ENCODE measurements around the gene TLCD2. TPM values are rescaled to one million over a fixed set of nuclear protein-coding genes. Genes with fewer than 3 reads are reported as not detected.
"Not testable (repeated sequence)": the region's sequence is repeated elsewhere in the genome, so short reads cannot be mapped to it uniquely, and the experiment has no call there.

TLCD2 gene
- total RNA-seq, 6 experiments from 2014 or later, result 2.5 to 17.7 (median 3.7) TPM

DNA sequence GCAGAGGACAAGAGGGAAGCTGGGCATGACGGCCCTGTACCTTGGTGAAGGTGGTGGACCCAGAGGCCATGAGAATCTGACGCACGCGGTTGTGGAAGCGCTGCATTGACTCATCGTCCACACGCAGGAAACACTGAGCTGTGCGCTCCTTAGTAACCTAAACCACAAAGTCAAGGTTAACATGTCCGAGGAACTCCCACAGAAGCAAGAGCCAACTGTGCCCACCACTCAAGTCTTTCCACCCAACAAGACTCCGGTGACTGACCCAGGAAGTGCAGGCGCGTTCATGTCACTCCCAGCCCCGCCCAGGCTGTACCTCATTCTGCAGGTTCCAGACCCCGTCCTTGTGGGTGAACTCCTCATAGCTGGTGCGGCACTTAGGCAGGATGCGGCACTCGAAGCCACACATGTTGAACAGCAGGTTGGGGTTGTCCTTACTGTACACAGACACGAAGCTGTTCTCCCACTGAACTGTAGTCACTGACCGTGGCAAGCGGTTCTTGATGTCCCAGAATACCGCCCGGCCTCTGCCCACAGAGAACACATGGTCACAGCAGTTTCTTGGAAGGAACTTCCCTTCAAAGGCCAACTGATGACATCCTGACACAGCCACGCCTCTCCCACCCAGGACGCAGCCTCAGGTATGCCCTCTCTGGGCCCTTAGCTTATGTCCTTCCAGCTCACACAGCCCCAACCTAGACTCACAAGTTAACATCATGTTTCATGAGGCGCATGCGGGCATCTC, 37.0 kb downstream of the TLCD2 start:
- H3K4me1 ChIP-seq, result no peaks in the 10 kb centered on the region
- no peaks in the 10 kb centered on the region for H3K27me3 ChIP-seq
- 100% methylated on average over 3 of the region's 26 CpGs for WGBS (ENCODE audit: insufficient coverage, low coverage, low lambda C conversion rate, missing lambda C conversion rate)
- no peak for DNase-seq
- no peaks in the 10 kb centered on the region for H3K9me3 ChIP-seq
- TF ChIP-seq CTCF (IDR thresholded peaks at IDR 0.05) (no peak), POLR2A (IDR thresholded peaks at IDR 0.05) (no peak)
- intact Hi-C loops (cut with DNase I), result loop anchor here in 1 of 2 donors (10.0 kb wide), 1 partner anchor 192 kb away; no protein-coding TSS in a partner anchor
- H3K36me3 ChIP-seq, result peaks cover 22 to 96% (median 71%) of the 10 kb centered on the region in 4 donors
- no peak overlapping the region for H3K4me3 ChIP-seq
- no peak for ATAC-seq
- no peak overlapping the region for H3K27ac ChIP-seq

- H3K9me3 ChIP-seq, H3K27me3 ChIP-seq, H3K27ac ChIP-seq, H3K4me1 ChIP-seq, H3K4me3 ChIP-seq, ATAC-seq: not testable (repeated sequence)
- WGBS (ENCODE audit: insufficient coverage, low coverage, low lambda C conversion rate, missing lambda C conversion rate), result 83% methylated on average over 3 of the region's 5 CpGs
- intact Hi-C loops (cut with DNase I), result loop anchor here in 1 of 2 donors (10.0 kb wide), 1 partner anchor 111 kb away; no protein-coding TSS in a partner anchor
- H3K36me3 ChIP-seq, result peaks cover 22 to 95% (median 47%) of the 10 kb centered on the region in 4 donors
- peak in 1 of 3 donors; percentile 15 for DNase-seq
Observed at GRCh38 chr17:1663934-1664333, 46.2 kb downstream of the TLCD2 start.

- H3K4me3 ChIP-seq, result no peak overlapping the region
- no peak overlapping the region for H3K27ac ChIP-seq
- peaks cover 32 to 97% (median 64%) of the 10 kb centered on the region in 4 donors for H3K36me3 ChIP-seq
- H3K4me1 ChIP-seq, result no peaks in the 10 kb centered on the region
- DNase-seq, result no peak
- TF ChIP-seq CTCF (IDR thresholded peaks at IDR 0.05) (no peak), POLR2A (IDR thresholded peaks at IDR 0.05) (no peak)
- 81% methylated on average over 10 of the region's 12 CpGs for WGBS (ENCODE audit: insufficient coverage, low coverage, low lambda C conversion rate, missing lambda C conversion rate)
- intact Hi-C loops (cut with DNase I), result loop anchor here in 1 of 2 donors (10.0 kb wide), 1 partner anchor 114 kb away; no protein-coding TSS in a partner anchor
- H3K27me3 ChIP-seq, result no peaks in the 10 kb centered on the region
- no peaks in the 10 kb centered on the region for H3K9me3 ChIP-seq
- no peak for ATAC-seq
Observed at GRCh38 chr17:1661045-1661444, 49.1 kb downstream of the TLCD2 start.

DNA sequence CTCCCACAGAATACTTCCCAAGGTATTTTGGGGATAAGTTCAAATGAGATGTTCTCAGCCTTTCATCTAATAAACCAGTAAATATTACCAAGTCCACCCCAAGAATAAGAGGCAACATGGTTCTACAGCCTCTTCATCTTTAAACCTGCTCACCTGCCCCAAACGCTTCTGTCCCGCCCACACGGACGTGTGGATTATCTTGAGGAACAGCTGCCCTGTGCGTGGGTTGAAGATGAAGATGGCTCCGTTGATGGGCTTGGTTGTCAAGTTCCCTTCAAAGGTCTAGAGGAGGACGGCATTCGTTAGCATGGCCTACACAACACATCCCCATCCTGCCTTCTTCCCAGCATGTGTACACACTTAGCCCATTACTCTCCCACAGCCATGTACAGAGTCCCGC, 52.1 kb downstream of the TLCD2 start:
- no peaks in the 10 kb centered on the region for H3K9me3 ChIP-seq
- H3K4me1 ChIP-seq, result no peaks in the 10 kb centered on the region
- TF ChIP-seq POLR2A (IDR thresholded peaks at IDR 0.05) (no peak), CTCF (IDR thresholded peaks at IDR 0.05) (no peak)
- ATAC-seq (no peak), DNase-seq (peak in 1 of 3 donors; percentile 18)
- H3K27ac ChIP-seq, result no peak overlapping the region
- H3K4me3 ChIP-seq, result no peak overlapping the region
- peaks cover 48 to 100% (median 76%) of the 10 kb centered on the region in 4 donors for H3K36me3 ChIP-seq
- WGBS (ENCODE audit: insufficient coverage, low coverage, low lambda C conversion rate, missing lambda C conversion rate), result 88% methylated on average over 8 of the region's 9 CpGs
- intact Hi-C loops (cut with DNase I), result loop anchor here in 1 of 2 donors (10.0 kb wide), 1 partner anchor 47 kb away; no protein-coding TSS in a partner anchor
- no peaks in the 10 kb centered on the region for H3K27me3 ChIP-seq

DNA sequence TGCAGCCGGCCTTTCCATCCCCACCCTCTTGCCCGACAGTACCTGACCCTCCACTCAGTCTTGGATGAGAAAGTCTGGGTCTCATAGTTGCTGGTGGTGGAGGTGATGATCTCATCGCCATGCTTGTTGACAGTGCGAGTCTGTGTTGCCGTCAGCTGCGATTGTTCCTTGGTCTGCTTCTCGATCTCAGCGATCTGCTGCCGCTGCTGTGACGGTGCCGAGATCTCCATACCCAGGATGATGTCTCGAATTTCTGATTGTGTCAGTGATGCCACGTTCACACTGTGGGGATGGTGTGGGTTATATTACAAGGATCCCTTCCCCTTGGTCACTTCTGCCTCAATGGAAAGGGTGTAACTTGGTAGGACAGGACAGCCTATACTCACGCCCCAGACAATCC, 56.4 kb downstream of the TLCD2 start:
- ATAC-seq (no peak), DNase-seq (no peak)
- Histone ChIP-seq H3K27ac (no peak overlapping the region), H3K9me3 (no peaks in the 10 kb centered on the region), H3K36me3 (peaks cover 39 to 83% (median 58%) of the 10 kb centered on the region in 4 donors), H3K27me3 (no peaks in the 10 kb centered on the region), H3K4me1 (peaks cover 0 to 19% (median 11%) of the 10 kb centered on the region in 4 donors), H3K4me3 (no peak overlapping the region)
- intact Hi-C loops (cut with DNase I), result loop anchor here in 1 of 2 donors (10.0 kb wide), 1 partner anchor 51 kb away; no protein-coding TSS in a partner anchor
- WGBS (ENCODE audit: insufficient coverage, low coverage, low lambda C conversion rate, missing lambda C conversion rate), result 95% methylated on average over 7 of the region's 14 CpGs
- TF ChIP-seq CTCF (IDR thresholded peaks at IDR 0.05) (no peak), POLR2A (IDR thresholded peaks at IDR 0.05) (no peak)

DNA sequence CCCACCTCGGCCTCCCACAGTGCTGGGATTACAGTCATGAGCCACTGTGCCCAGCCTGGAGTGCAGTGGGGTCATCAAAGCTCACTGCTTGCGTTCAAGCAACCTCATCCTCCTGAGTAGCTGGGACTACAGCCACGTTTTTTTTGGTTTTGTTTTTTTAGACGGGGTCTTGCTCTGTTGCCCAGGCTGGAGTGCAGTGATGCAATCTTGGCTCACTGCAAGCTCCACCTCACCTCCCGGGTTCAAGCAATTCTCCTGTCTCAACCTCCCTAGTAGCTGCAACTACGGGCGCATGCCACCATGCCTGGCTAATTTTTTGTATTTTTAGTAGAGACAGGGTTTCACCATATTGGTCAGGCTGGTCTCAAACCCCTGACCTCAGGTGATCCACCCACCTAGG, 57.4 kb downstream of the TLCD2 start:
- 58% methylated on average over 6 of the region's 7 CpGs for WGBS (ENCODE audit: insufficient coverage, low coverage, low lambda C conversion rate, missing lambda C conversion rate)
- H3K9me3 ChIP-seq, H3K4me3 ChIP-seq, DNase-seq, H3K27ac ChIP-seq, ATAC-seq, H3K27me3 ChIP-seq: not testable (repeated sequence)
- intact Hi-C loops (cut with DNase I), result loop anchor here in 1 of 2 donors (10.0 kb wide), 1 partner anchor 52 kb away; no protein-coding TSS in a partner anchor
- peaks cover 31 to 74% (median 51%) of the 10 kb centered on the region in 4 donors for H3K36me3 ChIP-seq
- peaks cover 0 to 25% (median 16%) of the 10 kb centered on the region in 4 donors for H3K4me1 ChIP-seq
